ENCODE measurements around the gene MOB3A. TPM values are rescaled to one million over a fixed set of nuclear protein-coding genes. Genes with fewer than 3 reads are reported as not detected.

The MOB3A gene
- total and polyA plus RNA-seq, 2 of the 8 experiments (the other 6 are each of a cell fraction or from before 2014, with no cell fraction given), result 9.2 to 9.6 TPM

GRCh38 chr19:2132731-2133490, 36.8 kb upstream of the MOB3A start:
- Histone ChIP-seq H4K8ac (ENCODE audit: extremely low read depth, insufficient read depth, low read length) (no peak overlapping the region), H3K9me3 (ENCODE audit: insufficient read depth in 2 of 2, low read depth in 1 of 2, low read length in 1 of 2) (no peaks in the 10 kb centered on the region), H3K4me3 (ENCODE audit: extremely low read depth in 1 of 4, insufficient read depth in 2 of 4, low read depth in 3 of 4, low read length in 4 of 4) (no peak overlapping the region), H4K5ac (ENCODE audit: insufficient read length, low read depth, low read length) (no peak overlapping the region), H3K27ac (ENCODE audit: low read depth, low read length) (no peak overlapping the region), H2AK5ac (ENCODE audit: low read depth, low read length) (no peak overlapping the region), H2BK20ac (ENCODE audit: low read length) (no peak overlapping the region), H3K27me3 (replicated peaks in 1 of 4; ENCODE audit: control insufficient read depth in 3 of 4, extremely low read depth in 1 of 4, insufficient read depth in 3 of 4, low read length in 3 of 4) (no peaks in the 10 kb centered on the region), H3K18ac (ENCODE audit: extremely low read depth, low read length) (no peak overlapping the region), H3K56ac (replicated peaks; ENCODE audit: insufficient read length, low read depth, low read length) (no peak overlapping the region), H3K79me1 (ENCODE audit: low read depth, low read length) (peaks cover 10% of the 10 kb centered on the region), H3K23ac (ENCODE audit: insufficient read length) (no peak overlapping the region), H3K14ac (ENCODE audit: insufficient read length) (no peak overlapping the region), H4K20me1 (replicated peaks in 1 of 2; ENCODE audit: control insufficient read depth in 1 of 2, insufficient read depth in 2 of 2, low read length in 2 of 2) (peaks cover 17 to 28% of the 10 kb centered on the region in 2 experiments), H3K9ac (replicated peaks in 1 of 4; ENCODE audit: extremely low read depth in 1 of 4, low read depth in 3 of 4, low read length in 3 of 4) (no peak overlapping the region), H2BK5ac (ENCODE audit: low read depth, low read length) (no peak overlapping the region), H4K91ac (replicated peaks; ENCODE audit: insufficient read length, low read length) (no peak overlapping the region), H3K4me2 (ENCODE audit: insufficient read depth in 1 of 2, low read depth in 2 of 2, low read length in 2 of 2) (no peak overlapping the region), H3K23me2 (ENCODE audit: low read depth, low read length) (no peaks in the 10 kb centered on the region), H3K4me1 (replicated peaks in 1 of 4; ENCODE audit: control insufficient read depth in 3 of 4, insufficient read depth in 4 of 4, low read length in 3 of 4) (no peaks in the 10 kb centered on the region), H3K79me2 (ENCODE audit: control insufficient read depth in 1 of 2, insufficient read depth in 2 of 2, low read length in 2 of 2) (peaks cover 0 to 29% of the 10 kb centered on the region in 2 experiments; a peak in 2 of 4 replicates), H3K4ac (replicated peaks; ENCODE audit: insufficient read length, low read depth, low read length) (no peak overlapping the region), H2BK120ac (replicated peaks; ENCODE audit: low read depth, low read length) (no peak overlapping the region), H2BK15ac (ENCODE audit: low read length) (no peak overlapping the region), H2BK12ac (ENCODE audit: low read depth, low read length) (no peak overlapping the region), H3K36me3 (ENCODE audit: control insufficient read depth in 2 of 4, insufficient read depth in 4 of 4, low read length in 3 of 4) (peaks cover 9 to 58% (median 27%) of the 10 kb centered on the region in 4 experiments; a peak in 6 of 8 replicates), H2AFZ (ENCODE audit: low read length) (no peak overlapping the region)
- ChIA-PET POLR2A (ENCODE audit: partially characterized antibody) (interaction anchor here (1.0 to 1.9 kb wide), 5 partner anchors 10 to 137 kb away, joined by 3 to 5 read pairs (median 3); no protein-coding TSS in a partner anchor), CTCF (ENCODE audit: partially characterized antibody) (interaction anchor here (0.6 to 2.3 kb wide), 6 partner anchors 10 to 294 kb away, joined by 3 to 8 read pairs (median 4); no protein-coding TSS in a partner anchor)
- FAIRE-seq (no peak), DNase-seq (ENCODE audit: low read depth in 1 of 2, low spot score in 2 of 2) (no peak)
- WGBS, 2 experiments (ENCODE audit: extremely low coverage in 1 of 2, insufficient coverage in 1 of 2, insufficient read length in 1 of 2, insufficient replicate concordance in 2 of 2, low coverage in 1 of 2, low lambda C conversion rate in 2 of 2, missing lambda C conversion rate in 1 of 2), result 88% methylated on average over 19 of the region's 19 CpGs; no CpG with 5 or more reads in 1 of the 2 experiments
- TF ChIP-seq CHD2 (IDR thresholded peaks at IDR 0.05; ENCODE audit: low read length) (no peak), ZNF274 (IDR thresholded peaks at IDR 0.05; ENCODE audit: borderline replicate concordance, extremely low read depth, low read length) (no peak), RAD21 (IDR thresholded peaks at IDR 0.05 in 1 of 2, conservative IDR thresholded peaks at IDR 0.05 in 1 of 2; ENCODE audit: low read depth in 2 of 2, low read length in 2 of 2) (no peak), E2F6 (IDR thresholded peaks at IDR 0.05) (no peak), CTBP2 (IDR thresholded peaks at IDR 0.05; ENCODE audit: borderline replicate concordance, insufficient read depth, insufficient read length, low read length) (no peak), ATF2 (IDR thresholded peaks at IDR 0.05; ENCODE audit: low read length) (no peak), BACH1 (IDR thresholded peaks at IDR 0.05; ENCODE audit: low read length) (no peak), GTF2F1 (IDR thresholded peaks at IDR 0.05; ENCODE audit: borderline replicate concordance, low read depth, low read length) (no peak), KDM4A (IDR thresholded peaks at IDR 0.05; ENCODE audit: low read depth, low read length, severe bottlenecking) (no peak)

All from H1 (cell line).